DND-41 (cell line): ENCODE results near the gene FLVCR2.

Source experiments
- ATAC-seq: fragments of 200-7000 bp; cut with Tn5 transposase; 3 replicates; pipeline ENCODE4 v1.9.1; 2021; ENCODE audit warnings: low read depth; ENCODE audit not compliant: insufficient read depth
- DNase-seq: peaks from one replicate; pipeline ENCODE4 v3.0.0-alpha.2; 2020
- H2AFZ ChIP-seq: 2 replicates; pipeline ENCODE4 v1.6.0; 2012; ENCODE audit warnings: low read depth, low read length
- H3K27ac ChIP-seq: 2 replicates; pipeline ENCODE4 v1.5.1; 2012; ENCODE audit warnings: low read length, inconsistent platforms
- H3K27me3 ChIP-seq: fragments of 200-600 bp; sonication (generic); 2 replicates; pipeline ENCODE4 v1.6.0; 2012; ENCODE audit warnings: low read length, mild to moderate bottlenecking, inconsistent platforms; ENCODE audit not compliant: insufficient read depth, poor library complexity
- H3K36me3 ChIP-seq: 2 replicates; pipeline ENCODE4 v1.5.1; 2012; ENCODE audit warnings: low read length, inconsistent platforms; ENCODE audit not compliant: insufficient read depth
- H3K4me1 ChIP-seq: 2 replicates; pipeline ENCODE4 v1.5.1; 2012; ENCODE audit warnings: mild to moderate bottlenecking, low read length; ENCODE audit not compliant: insufficient read depth
- H3K4me2 ChIP-seq: 2 replicates; pipeline ENCODE4 v1.6.0; 2012; ENCODE audit warnings: mild to moderate bottlenecking, moderate library complexity, low read length, inconsistent platforms; ENCODE audit not compliant: insufficient read depth
- H3K4me3 ChIP-seq, 2 experiments: fragments of 200-600 bp in 1 of 2; shearing (Covaris generic) in 1 of 2; 2 replicates each; pipeline ENCODE4 v1.5.1; 2012 to 2016; ENCODE audit warnings: inconsistent platforms in 2 of 2, low read length in 2 of 2, mild to moderate bottlenecking in 2 of 2, low read depth in 1 of 2, moderate library complexity in 1 of 2
- H3K79me2 ChIP-seq: 2 replicates; pipeline ENCODE4 v1.6.0; 2012; ENCODE audit warnings: low read length, inconsistent platforms; ENCODE audit not compliant: insufficient read depth
- H3K9ac ChIP-seq: 2 replicates; pipeline ENCODE4 v1.6.0; 2012; ENCODE audit warnings: low read depth, mild to moderate bottlenecking, inconsistent platforms, low read length, moderate library complexity
- H3K9me3 ChIP-seq: 2 replicates; pipeline ENCODE4 v1.5.1; 2012; ENCODE audit warnings: low read length, moderate library complexity, mild to moderate bottlenecking, inconsistent platforms; ENCODE audit not compliant: insufficient read depth, severe bottlenecking
- H4K20me1 ChIP-seq: 2 replicates; pipeline ENCODE4 v1.6.0; 2012; ENCODE audit warnings: low read length; ENCODE audit not compliant: insufficient read depth
- CTCF ChIP-seq: IDR thresholded peaks from 2 replicates; pipeline ENCODE4 v1.5.1; 2012; ENCODE audit warnings: borderline replicate concordance, low read length, moderate library complexity, mild to moderate bottlenecking; ENCODE audit not compliant: poor library complexity, severe bottlenecking; ENCODE audit errors: extremely low read depth
- EZH2 ChIP-seq: IDR thresholded peaks from 3 replicates; pipeline ENCODE4 v1.6.1; 2012; ENCODE audit warnings: borderline replicate concordance, low read depth, mild to moderate bottlenecking, moderate library complexity, low read length, inconsistent platforms; ENCODE audit not compliant: severe bottlenecking

The FLVCR2 gene

GRCh38 chr14:75547552-75548250, 30.7 kb upstream of the FLVCR2 start:
- DNase-seq, result no peak
- Histone ChIP-seq H3K27ac (no peak overlapping the region), H3K36me3 (no peaks in the 10 kb centered on the region), H3K4me3 (no peak overlapping the region), H3K4me2 (no peak overlapping the region), H3K9me3 (no peaks in the 10 kb centered on the region), H4K20me1 (no peaks in the 10 kb centered on the region), H3K9ac (no peak overlapping the region), H3K27me3 (no peaks in the 10 kb centered on the region), H2AFZ (no peak overlapping the region), H3K79me2 (no peaks in the 10 kb centered on the region), H3K4me1 (no peaks in the 10 kb centered on the region)
- TF ChIP-seq CTCF, result no peak
- TF ChIP-seq EZH2, result no peak
- no peak for ATAC-seq

DNA sequence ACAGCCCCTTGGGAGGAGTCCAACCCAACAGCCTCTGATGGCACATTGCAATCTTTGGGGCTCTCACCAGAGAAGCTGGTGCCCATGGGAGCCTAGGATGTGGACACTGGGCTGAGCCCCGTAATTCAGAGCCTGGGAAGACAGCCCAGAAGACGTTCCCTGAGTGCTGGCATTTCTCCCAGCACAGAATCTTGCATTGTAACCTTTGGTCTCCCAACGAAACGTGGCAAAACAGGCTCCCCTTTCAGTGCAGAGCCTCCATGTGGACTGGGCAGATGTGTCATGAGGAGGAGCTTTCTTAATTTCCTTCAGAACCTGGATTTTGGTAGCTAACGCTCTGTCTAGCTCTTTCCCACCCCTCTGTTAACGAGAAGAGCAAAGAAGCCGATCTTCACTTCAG, 29.9 kb upstream of the FLVCR2 start:
- no peaks in the 10 kb centered on the region for H3K9me3 ChIP-seq
- ATAC-seq, result no peak
- H3K4me3 ChIP-seq, result no peak overlapping the region
- peaks cover 2% of the 10 kb centered on the region for H3K27me3 ChIP-seq
- H3K4me1 ChIP-seq, result no peaks in the 10 kb centered on the region
- H2AFZ ChIP-seq, result no peak overlapping the region
- no peak for DNase-seq
- no peaks in the 10 kb centered on the region for H4K20me1 ChIP-seq
- no peaks in the 10 kb centered on the region for H3K79me2 ChIP-seq
- H3K36me3 ChIP-seq, result no peaks in the 10 kb centered on the region
- no peak overlapping the region for H3K4me2 ChIP-seq
- no peak overlapping the region for H3K9ac ChIP-seq
- no peak overlapping the region for H3K27ac ChIP-seq
- no peak for TF ChIP-seq CTCF
- no peak for TF ChIP-seq EZH2

- Histone ChIP-seq H3K9me3 (no peaks in the 10 kb centered on the region), H2AFZ (no peak overlapping the region), H3K4me2 (no peak overlapping the region), H3K27ac (no peak overlapping the region), H3K4me1 (no peaks in the 10 kb centered on the region), H3K9ac (no peak overlapping the region), H3K27me3 (peaks cover 2% of the 10 kb centered on the region), H3K36me3 (no peaks in the 10 kb centered on the region), H3K79me2 (no peaks in the 10 kb centered on the region), H3K4me3 (no peak overlapping the region), H4K20me1 (no peaks in the 10 kb centered on the region)
- DNase-seq, result no peak
- no peak for ATAC-seq
- TF ChIP-seq EZH2 (no peak), CTCF (no peak)
Measured at GRCh38 chr14:75549169-75549568, 29.3 kb upstream of the FLVCR2 start.

DNA sequence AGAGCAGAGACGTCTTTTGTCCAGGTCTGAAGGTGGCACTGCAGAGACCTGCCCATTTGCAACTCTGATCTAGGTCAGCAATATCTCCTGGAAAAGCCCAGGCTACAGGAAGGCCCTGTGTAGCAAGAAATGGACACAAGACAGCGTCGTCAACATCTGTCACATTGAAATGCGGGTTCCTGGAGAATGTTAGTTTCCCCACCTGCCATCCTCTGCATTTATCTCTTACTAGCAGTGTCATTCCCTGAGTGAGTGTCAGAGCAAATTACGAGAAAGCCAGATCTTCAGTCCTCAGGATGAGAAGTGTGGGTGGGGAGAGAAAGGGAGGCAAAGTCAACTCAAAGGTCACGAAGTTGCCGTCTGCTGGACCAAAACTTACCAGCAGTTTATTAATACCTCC, 27.4 kb upstream of the FLVCR2 start:
- TF ChIP-seq CTCF, result no peak
- TF ChIP-seq EZH2, result no peak
- H3K4me3 ChIP-seq, result no peak overlapping the region
- ATAC-seq (no peak), DNase-seq (no peak)
- H3K79me2 ChIP-seq, result no peaks in the 10 kb centered on the region
- H3K36me3 ChIP-seq, result no peaks in the 10 kb centered on the region
- peaks cover 2% of the 10 kb centered on the region for H3K27me3 ChIP-seq
- H3K27ac ChIP-seq, result no peak overlapping the region
- no peaks in the 10 kb centered on the region for H4K20me1 ChIP-seq
- H3K9me3 ChIP-seq, result no peaks in the 10 kb centered on the region
- H2AFZ ChIP-seq, result no peak overlapping the region
- no peaks in the 10 kb centered on the region for H3K4me1 ChIP-seq
- H3K9ac ChIP-seq, result no peak overlapping the region
- no peak overlapping the region for H3K4me2 ChIP-seq
